Fibroblast of pulmonary artery (primary cell): Measurements from ENCODE around the gene ZNF260.

ENCODE experiments used
- DNase-seq: peaks from one replicate; pipeline ENCODE4 v3.0.0-alpha.2; 2010; ENCODE audit warnings: low read depth
- H3K4me3 ChIP-seq: replicated peaks from 2 replicates; pipeline ENCODE4 v1.5.1; 2011; ENCODE audit warnings: low read depth, mild to moderate bottlenecking, control low read depth, low read length, moderate library complexity
- CTCF ChIP-seq: IDR thresholded peaks from 2 replicates; pipeline ENCODE4 v1.5.1; 2011; ENCODE audit warnings: mild to moderate bottlenecking, control low read depth, low read length, inconsistent platforms; ENCODE audit errors: missing control alignments

Gene ZNF260

GRCh38 chr19:36528194-36528920 is at the start of gene ZNF260:
TSS of gene ZNF260 (minus strand) at chr19:36528271. CDS start at chr19:36515238, 13,033 bp downstream.
- TF ChIP-seq CTCF: no peak
- peak; percentile 99 for DNase-seq
- H3K4me3 ChIP-seq: peak within 1 kb of the TSS; percentile 97

- no peak for TF ChIP-seq CTCF
- no peak for DNase-seq
- no peak overlapping the region for H3K4me3 ChIP-seq
These were observed 49.4 kb upstream of the ZNF260 start for GRCh38 chr19:36577271-36577996.

- peak overlapping the region; percentile 61 for H3K4me3 ChIP-seq
- DNase-seq: no peak
- no peak for TF ChIP-seq CTCF
These were observed 46.7 kb upstream of the ZNF260 start for GRCh38 chr19:36574741-36575140.

- TF ChIP-seq CTCF: no peak
- H3K4me3 ChIP-seq: peak overlapping the region; percentile 61
- DNase-seq: peak; percentile 36
These were observed 46.0 kb upstream of the ZNF260 start for GRCh38 chr19:36573895-36574720.

GRCh38 chr19:36573020-36573894 is 45.2 kb upstream of the ZNF260 start, which contains the start of gene ZNF529:
TSS of gene ZNF529 (minus strand) at chr19:36573292. CDS start at chr19:36572346, 946 bp downstream.
- TF ChIP-seq CTCF: no peak
- peak within 1 kb of the TSS; percentile 61 for H3K4me3 ChIP-seq
- DNase-seq: peak; percentile 91

GRCh38 chr19:36572593-36573019 is 44.5 kb upstream of the ZNF260 start:
- no peak for DNase-seq
- peak overlapping the region; percentile 61 for H3K4me3 ChIP-seq
- TF ChIP-seq CTCF: no peak
